Placental pericyte (primary cell): Measurements from ENCODE around the gene ZNF443. TPM values are rescaled to one million over a fixed set of nuclear protein-coding genes. Genes with fewer than 3 reads are reported as not detected.

Experiments used
- total RNA-seq: library from RNA; depleted of rRNA; stranded (reverse); fragments of >200 nt; gene quantifications from 2 replicates; pipeline ENCODE4 v1.2.3, GENCODE V29; 2012

Gene ZNF443
- 0.88 and 2.6 TPM in 2 replicates for total RNA-seq

GRCh38 chr19:12440541-12441316, at the start of gene ZNF443:
Gene ZNF443 (minus strand): TSS chr19:12441021. CDS start chr19:12440914, 107 bp downstream.

GRCh38 chr19:12484371-12485051, 43.7 kb upstream of the ZNF443 start, which contains the start of gene ZNF709:
Gene ZNF709 (minus strand): TSS chr19:12484816. CDS start chr19:12484657, 159 bp downstream.

GRCh38 chr19:12400633-12401502, 40.0 kb downstream of the ZNF443 start, which contains the start of gene ZNF799:
Gene ZNF799 (minus strand): TSS chr19:12401271. CDS start chr19:12401070, 201 bp downstream.

Other genes starting within 250 kb of the ZNF443 start
- gene ZNF44, start 146.1 kb downstream of the ZNF443 start, total RNA-seq, result 4.4 and 4.7 TPM in 2 replicates
- gene ZNF563, start 107.4 kb downstream of the ZNF443 start, total RNA-seq, result 0.22 and 0.43 TPM in 2 replicates
- gene ZNF442, start 75.3 kb downstream of the ZNF443 start, total RNA-seq, result 0.44 and 0.72 TPM in 2 replicates
- gene ZNF799, start 39.8 kb downstream of the ZNF443 start, total RNA-seq, result 1.1 and 2.0 TPM in 2 replicates
- gene ZNF709, start 43.8 kb upstream of the ZNF443 start, total RNA-seq, result 0.66 and 1.9 TPM in 2 replicates
- gene ZNF564, start 110.5 kb upstream of the ZNF443 start, total RNA-seq, result 3.9 and 5.3 TPM in 2 replicates
- 8.5 and 9.6 TPM in 2 replicates for gene ZNF490, start 169.8 kb upstream of the ZNF443 start, total RNA-seq
- gene ZNF791, start 169.9 kb upstream of the ZNF443 start, total RNA-seq, result 13.6 and 15.2 TPM in 2 replicates
- gene MAN2B1, start 225.7 kb upstream of the ZNF443 start, total RNA-seq, result 40.5 and 48.8 TPM in 2 replicates
- gene WDR83, start 225.8 kb upstream of the ZNF443 start, total RNA-seq, result 5.5 and 6.0 TPM in 2 replicates
- gene DHPS, start 240.9 kb upstream of the ZNF443 start, total RNA-seq, result 62.4 and 78.0 TPM in 2 replicates
- not detected in 2 replicates for gene GNG14, start 247.0 kb upstream of the ZNF443 start, total RNA-seq